ENCODE results near the gene TRIM8.

Gene TRIM8

GRCh38 chr10:102705531-102705930 lies 61.3 kb downstream of the TRIM8 start:
- DNase-seq, result no peak

All from hematopoietic multipotent progenitor cell treated with erythropoietin and hydrocortisone succinate and interleukin-3 and kit ligand, for 6 days (in vitro differentiated cells).